Right lobe of liver (tissue), 6 donors: ENCODE results near the gene PXYLP1. TPM values are rescaled to one million over a fixed set of nuclear protein-coding genes. Genes with fewer than 3 reads are reported as not detected.

Source experiments
- ATAC-seq, 4 donors: fragments of 200-7000 bp; cut with Tn5 transposase; one replicate each; pipeline ENCODE4 v1.9.1; 2020; ENCODE audit warnings: mild to moderate bottlenecking in 4 of 4, moderate library complexity in 4 of 4
- DNase-seq, 3 donors: peaks; one replicate each; pipeline ENCODE4 v3.0.0-alpha.2; 2020
- H3K27ac ChIP-seq, 3 donors: fragments of 200-600 bp; one replicate each; pipeline ENCODE4 v1.8.0; 2022
- H3K27me3 ChIP-seq, 2 donors: fragments of 200-600 bp; one replicate each; pipeline ENCODE4 v1.8.0; 2022
- H3K36me3 ChIP-seq, 4 donors: fragments of 200-600 bp; sonication (generic) in 1 of 4; one replicate each; pipeline versions ENCODE4 v1.5.1 to v1.8.0; 2017 to 2022; ENCODE audit warnings: control low read depth in 1 of 4
- H3K4me1 ChIP-seq, 4 donors: fragments of 200-600 bp; sonication (generic) in 1 of 4; one replicate each; pipeline versions ENCODE4 v1.5.1 to v1.8.0; 2017 to 2022; ENCODE audit warnings: control low read depth in 1 of 4
- H3K4me3 ChIP-seq, 3 donors: fragments of 200-600 bp; one replicate each; pipeline ENCODE4 v1.8.0; 2022
- H3K9me3 ChIP-seq, 4 donors: fragments of 200-600 bp; sonication (generic) in 1 of 4; one replicate each; pipeline versions ENCODE4 v1.5.1 to v1.8.0; 2017 to 2022; ENCODE audit warnings: control low read depth in 1 of 4
- POLR2A ChIP-seq: fragments of 450-650 bp; IDR thresholded peaks from one replicate; pipeline ENCODE4 v1.6.1; 2017; ENCODE audit warnings: antibody characterized with exemption, mild to moderate bottlenecking
- WGBS: methylation state at CpG from one replicate; pipeline ENCODE4 v1.1.6; 2018; ENCODE audit warnings: low coverage, low lambda C conversion rate; ENCODE audit not compliant: insufficient coverage; ENCODE audit errors: missing lambda C conversion rate; 5-methylcytosine and 5-hydroxymethylcytosine counted together
- intact Hi-C, 2 donors: fragments of 100-400 bp; cut with DNase I; formaldehyde crosslinking; loops; one replicate each; pipeline versions ENCODE4 v1.11.2 to v1.14.1; 2022
- total RNA-seq, 6 experiments: library from RNA; depleted of rRNA in 2 of 6; stranded (reverse); fragments of >200 nt in 2 of 6; fragmentation: NEBNext Ultra II Directional in 3 of 6; extraction: Animal tissue kit (Norgen Biotek cat#: 25700) in 3 of 6; gene quantifications; one replicate each; pipeline versions ENCODE4 v1.1.0 to v1.2.4, GENCODE V29; 2016 to 2023
- TF ChIP-seq, protein P1 (sequence below), 4 donors: fragments of 200-600 bp in 3 of 4; fragments of 450-650 bp in 1 of 4; IDR thresholded peaks; one replicate each; pipeline versions ENCODE4 v1.5.1 to v1.8.0; 2016 to 2022; ENCODE audit warnings: antibody characterized with exemption in 4 of 4, mild to moderate bottlenecking in 2 of 4
- donor health status: DM: no; HTN: yes; CAD: no.
- donor health status: DM: no; HTN: no; CAD: no.
- donor health status: DM: no; HTN: no; CAD: no.
- donor health status: DM: no; HTN: yes; CAD: no.
- donor health status: DM: no; HTN: yes; CAD: no.

The PXYLP1 gene
- total RNA-seq, 6 experiments from 2014 or later, result 2.0 to 4.7 (median 3.0) TPM

DNA sequence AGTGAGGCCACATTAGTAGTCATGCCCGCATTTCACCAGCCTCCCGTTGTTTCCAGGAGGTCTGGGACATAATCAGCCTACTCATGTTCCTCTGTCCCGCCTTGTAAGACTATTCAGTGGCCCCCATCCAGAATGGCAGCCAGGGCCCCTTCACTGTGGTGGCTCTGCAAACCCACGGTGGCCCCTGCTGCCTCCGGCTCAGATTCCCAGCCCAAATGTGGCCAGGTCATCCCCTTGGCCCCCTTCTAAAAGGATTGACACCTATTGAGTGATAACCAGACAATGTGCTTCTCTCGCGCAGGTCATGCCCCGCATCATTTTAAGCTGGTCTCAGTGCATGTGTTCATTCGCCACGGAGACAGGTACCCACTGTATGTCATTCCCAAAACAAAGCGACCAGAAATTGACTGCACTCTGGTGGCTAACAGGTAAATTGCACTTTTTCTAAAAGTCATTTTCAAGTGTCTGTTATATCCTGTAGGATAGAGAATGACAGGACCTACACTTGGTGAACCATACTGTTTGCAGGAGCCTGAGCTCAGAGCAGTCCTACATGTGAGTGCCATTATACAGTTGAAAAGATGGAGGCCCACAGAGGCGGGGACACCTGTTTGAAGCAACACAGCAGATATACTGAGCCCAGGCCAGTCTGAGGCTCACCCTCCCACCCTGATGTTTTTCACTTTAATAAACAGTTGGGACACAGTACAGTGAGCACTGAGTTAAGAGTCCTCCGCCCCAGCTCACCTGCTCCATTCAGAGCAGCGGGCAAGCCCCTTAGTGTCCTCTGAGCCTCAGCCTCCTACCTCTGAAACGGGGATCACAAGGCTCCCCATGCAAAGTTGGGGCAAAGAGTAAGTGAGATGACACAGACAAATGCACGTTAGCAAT, 47.7 kb downstream of the PXYLP1 start:
- no peak for TF ChIP-seq POLR2A
- TF ChIP-seq, protein P1, sequence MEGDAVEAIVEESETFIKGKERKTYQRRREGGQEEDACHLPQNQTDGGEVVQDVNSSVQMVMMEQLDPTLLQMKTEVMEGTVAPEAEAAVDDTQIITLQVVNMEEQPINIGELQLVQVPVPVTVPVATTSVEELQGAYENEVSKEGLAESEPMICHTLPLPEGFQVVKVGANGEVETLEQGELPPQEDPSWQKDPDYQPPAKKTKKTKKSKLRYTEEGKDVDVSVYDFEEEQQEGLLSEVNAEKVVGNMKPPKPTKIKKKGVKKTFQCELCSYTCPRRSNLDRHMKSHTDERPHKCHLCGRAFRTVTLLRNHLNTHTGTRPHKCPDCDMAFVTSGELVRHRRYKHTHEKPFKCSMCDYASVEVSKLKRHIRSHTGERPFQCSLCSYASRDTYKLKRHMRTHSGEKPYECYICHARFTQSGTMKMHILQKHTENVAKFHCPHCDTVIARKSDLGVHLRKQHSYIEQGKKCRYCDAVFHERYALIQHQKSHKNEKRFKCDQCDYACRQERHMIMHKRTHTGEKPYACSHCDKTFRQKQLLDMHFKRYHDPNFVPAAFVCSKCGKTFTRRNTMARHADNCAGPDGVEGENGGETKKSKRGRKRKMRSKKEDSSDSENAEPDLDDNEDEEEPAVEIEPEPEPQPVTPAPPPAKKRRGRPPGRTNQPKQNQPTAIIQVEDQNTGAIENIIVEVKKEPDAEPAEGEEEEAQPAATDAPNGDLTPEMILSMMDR (IDR thresholded peaks at IDR 0.05), result peak; percentile 59 to 75 (median 63)
- Histone ChIP-seq H3K4me3 (no peak overlapping the region), H3K27me3 (no peaks in the 10 kb centered on the region), H3K36me3 (no peaks in the 10 kb centered on the region), H3K27ac (no peak overlapping the region), H3K4me1 (peaks cover 0 to 7% (median 3%) of the 10 kb centered on the region in 4 donors), H3K9me3 (no peaks in the 10 kb centered on the region)
- intact Hi-C loops, result no loop called here
- DNase-seq, result no peak
- 39% methylated on average over 13 of the region's 16 CpGs for WGBS
- peak; percentile 82 to 91 (median 88) for ATAC-seq

DNA sequence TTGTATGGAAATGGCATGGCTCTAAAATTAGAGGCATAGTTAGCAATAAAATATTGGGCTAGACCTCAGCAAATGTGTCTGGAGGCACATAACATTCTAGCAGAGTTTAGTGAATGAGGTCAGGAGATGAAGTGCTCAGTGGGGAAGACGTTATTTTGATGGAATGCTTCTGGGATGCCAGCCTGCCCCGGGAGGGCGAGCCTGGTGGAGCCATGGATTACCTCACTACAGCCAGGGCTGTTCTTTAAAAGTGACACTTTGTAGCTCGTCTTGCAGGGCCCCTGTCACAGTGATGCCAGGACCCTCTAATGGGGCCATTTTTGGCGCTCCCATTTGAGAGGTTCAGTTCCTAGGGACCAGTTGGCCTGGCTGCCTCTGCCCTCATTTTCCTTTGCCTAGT, 48.5 kb downstream of the PXYLP1 start:
- H3K36me3 ChIP-seq, result no peaks in the 10 kb centered on the region
- intact Hi-C loops, result loop anchor here (5.0 to 10.0 kb wide), 2 partner anchors 43 to 45 kb away; partner anchors contain the start of gene PXYLP1 (in 1 of the 2)
- H3K4me1 ChIP-seq, result peaks cover 0 to 7% (median 3%) of the 10 kb centered on the region in 4 donors
- DNase-seq, result no peak
- H3K9me3 ChIP-seq, result no peaks in the 10 kb centered on the region
- no peak overlapping the region for H3K4me3 ChIP-seq
- no peak for ATAC-seq
- H3K27ac ChIP-seq, result no peak overlapping the region
- TF ChIP-seq, protein P1 (IDR thresholded peaks at IDR 0.05), result no peak
- no peak for TF ChIP-seq POLR2A
- H3K27me3 ChIP-seq, result no peaks in the 10 kb centered on the region
- WGBS, result 96% methylated on average over 4 of the region's 5 CpGs

DNA sequence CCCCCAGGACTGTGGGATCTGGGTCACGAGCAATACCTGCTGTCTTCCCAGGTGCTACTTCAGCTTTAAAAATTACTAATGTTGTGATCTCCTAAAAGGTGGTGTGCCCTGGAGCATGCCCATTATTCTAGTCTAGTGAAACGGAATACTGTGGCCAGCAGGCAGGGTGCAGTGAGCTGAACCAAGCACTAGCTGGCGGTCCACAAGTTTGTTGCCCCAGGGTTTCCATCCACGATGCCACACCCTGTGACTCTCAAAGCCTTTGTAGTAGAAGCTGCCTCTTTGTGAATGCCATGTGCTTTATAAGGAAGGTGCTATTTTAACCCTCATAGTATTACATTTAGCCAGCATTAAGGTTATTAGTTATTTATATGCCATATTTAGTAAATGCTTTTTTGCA, 49.1 kb downstream of the PXYLP1 start:
- Histone ChIP-seq H3K27ac (no peak overlapping the region), H3K4me1 (peaks cover 0 to 7% (median 3%) of the 10 kb centered on the region in 4 donors), H3K9me3 (no peaks in the 10 kb centered on the region), H3K36me3 (no peaks in the 10 kb centered on the region), H3K27me3 (no peaks in the 10 kb centered on the region), H3K4me3 (no peak overlapping the region)
- 80% methylated on average over 2 of the region's 4 CpGs for WGBS
- intact Hi-C loops, result loop anchor here (5.0 to 10.0 kb wide), 2 partner anchors 43 to 46 kb away; partner anchors contain the start of gene PXYLP1 (in 1 of the 2)
- TF ChIP-seq POLR2A, result no peak
- TF ChIP-seq, protein P1 (IDR thresholded peaks at IDR 0.05), result no peak
- ATAC-seq (no peak), DNase-seq (no peak)

DNA sequence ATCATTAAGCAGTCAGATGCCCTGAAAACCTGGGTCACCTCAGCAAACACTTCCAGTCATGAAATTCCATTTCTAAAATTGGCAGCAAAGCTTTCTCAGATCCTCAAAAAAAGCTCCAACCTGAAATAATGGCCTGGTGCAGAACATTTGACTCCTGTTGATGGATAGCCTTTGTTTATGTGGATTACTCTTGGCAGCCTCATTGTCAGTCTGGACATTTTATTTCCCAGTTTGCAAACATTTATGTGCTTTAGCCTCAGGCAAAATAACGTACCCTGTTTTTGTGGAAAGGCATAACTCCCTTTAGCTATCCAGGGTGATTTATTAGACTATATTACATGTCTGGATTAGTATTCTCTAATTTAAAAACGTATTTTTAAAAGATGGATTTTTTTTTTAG, 53.9 kb downstream of the PXYLP1 start:
- H3K4me1 ChIP-seq, result no peaks in the 10 kb centered on the region
- no peak overlapping the region for H3K4me3 ChIP-seq
- TF ChIP-seq, protein P1 (IDR thresholded peaks at IDR 0.05), result no peak
- no peak for TF ChIP-seq POLR2A
- H3K36me3 ChIP-seq, result no peaks in the 10 kb centered on the region
- no peak overlapping the region for H3K27ac ChIP-seq
- H3K27me3 ChIP-seq, result no peaks in the 10 kb centered on the region
- DNase-seq (no peak), ATAC-seq (no peak)
- intact Hi-C loops, result loop anchor here in 1 of 2 donors (10.0 kb wide), 1 partner anchor 51 kb away; the partner anchor contains the start of gene PXYLP1
- 82% methylated on average over 2 of the region's 2 CpGs for WGBS
- no peaks in the 10 kb centered on the region for H3K9me3 ChIP-seq
